GM21737 (cell line): ENCODE measurements around the gene JMJD7.

Source experiments
- ATAC-seq: cut with Tn5 transposase; IDR thresholded peaks from one replicate; pipeline ENCODE4 v1.9.1; 2021; ENCODE audit warnings: mild to moderate bottlenecking, moderate library complexity; ENCODE audit not compliant: unreplicated experiment

JMJD7 gene

GRCh38 chr15:41799488-41799805, 28.4 kb upstream of the JMJD7 start:
- ATAC-seq = no peak

GRCh38 chr15:41801185-41801584, 26.7 kb upstream of the JMJD7 start:
- no peak for ATAC-seq

GRCh38 chr15:41801850-41802455, 25.9 kb upstream of the JMJD7 start:
- ATAC-seq = no peak

GRCh38 chr15:41804361-41804760, 23.5 kb upstream of the JMJD7 start:
- no peak for ATAC-seq

- ATAC-seq = no peak
Observed at GRCh38 chr15:41804916-41805666, 22.8 kb upstream of the JMJD7 start.

- no peak for ATAC-seq
Observed at GRCh38 chr15:41805711-41806110, 22.2 kb upstream of the JMJD7 start.

GRCh38 chr15:41806291-41807181, 21.4 kb upstream of the JMJD7 start:
- no peak for ATAC-seq

- ATAC-seq = no peak
Observed at GRCh38 chr15:41809121-41809520, 18.8 kb upstream of the JMJD7 start.

- ATAC-seq = no peak
Observed at GRCh38 chr15:41809526-41810220, 18.2 kb upstream of the JMJD7 start.

GRCh38 chr15:41810651-41811431, 17.1 kb upstream of the JMJD7 start:
- ATAC-seq = no peak

GRCh38 chr15:41811432-41812195, 16.3 kb upstream of the JMJD7 start:
- ATAC-seq = no peak

GRCh38 chr15:41812820-41813375, 15.0 kb upstream of the JMJD7 start:
- no peak for ATAC-seq

- no peak for ATAC-seq
Observed at GRCh38 chr15:41813426-41813825, 14.5 kb upstream of the JMJD7 start.

- no peak for ATAC-seq
Observed at GRCh38 chr15:41814534-41814933, 13.4 kb upstream of the JMJD7 start.

GRCh38 chr15:41816788-41817187, 11.1 kb upstream of the JMJD7 start:
- no peak for ATAC-seq

GRCh38 chr15:41817327-41817726, 10.6 kb upstream of the JMJD7 start:
- ATAC-seq = no peak

- ATAC-seq = no peak
Observed at GRCh38 chr15:41817781-41818180, 10.1 kb upstream of the JMJD7 start.

- ATAC-seq = no peak
Observed at GRCh38 chr15:41819455-41820050, 8.3 kb upstream of the JMJD7 start.

GRCh38 chr15:41820791-41821423, 7.0 kb upstream of the JMJD7 start:
- no peak for ATAC-seq
